ENCODE data around the gene SPCS1.

DNA sequence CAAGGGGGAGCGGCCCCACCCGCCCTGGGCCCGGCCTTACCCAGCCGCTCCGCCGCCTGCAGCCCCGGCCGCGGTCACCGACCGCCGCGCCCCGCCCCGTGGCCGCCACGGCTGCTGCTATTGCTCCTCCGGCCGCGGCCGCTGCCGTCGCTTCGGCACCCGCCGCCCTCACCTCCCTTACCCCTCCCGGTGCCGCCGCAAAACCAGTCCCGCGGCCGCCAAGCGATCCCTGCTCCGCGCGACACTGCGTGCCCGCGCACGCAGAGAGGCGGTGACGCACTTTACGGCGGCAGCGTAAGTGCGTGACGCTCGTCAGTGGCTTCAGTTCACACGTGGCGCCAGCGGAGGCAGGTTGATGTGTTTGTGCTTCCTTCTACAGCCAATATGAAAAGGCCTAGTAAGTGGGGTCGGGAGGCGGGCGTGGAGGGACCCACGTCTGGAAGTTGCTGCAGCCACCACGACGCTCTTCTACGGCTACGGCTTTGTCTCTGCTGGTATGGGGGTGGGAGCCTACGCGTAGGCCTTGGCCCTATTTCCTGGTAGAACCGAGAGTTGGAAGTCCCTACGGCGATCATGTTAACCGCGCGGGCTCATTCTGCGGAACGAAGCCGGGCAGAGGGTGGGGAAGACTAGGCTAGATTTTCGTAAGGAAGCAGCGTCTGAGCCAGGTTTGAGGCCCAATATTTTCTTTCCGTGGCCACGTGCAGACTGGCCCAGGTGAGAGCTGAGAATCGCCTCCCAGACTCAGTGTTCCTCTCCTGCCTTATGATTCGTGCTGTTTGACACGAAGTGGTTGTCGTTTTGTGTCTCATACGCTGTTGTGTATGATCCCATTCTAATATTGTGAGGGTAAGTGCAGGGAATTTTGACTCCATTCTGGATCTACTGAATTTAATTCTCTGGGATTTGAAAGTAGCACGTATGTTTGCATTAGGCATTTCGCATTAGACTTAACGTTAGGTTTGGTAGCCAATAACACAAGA is 19.9 kb upstream of the SPCS1 start, which contains the start of the genes GNL3 and PBRM1:
- TF ChIP-seq, protein P1, sequence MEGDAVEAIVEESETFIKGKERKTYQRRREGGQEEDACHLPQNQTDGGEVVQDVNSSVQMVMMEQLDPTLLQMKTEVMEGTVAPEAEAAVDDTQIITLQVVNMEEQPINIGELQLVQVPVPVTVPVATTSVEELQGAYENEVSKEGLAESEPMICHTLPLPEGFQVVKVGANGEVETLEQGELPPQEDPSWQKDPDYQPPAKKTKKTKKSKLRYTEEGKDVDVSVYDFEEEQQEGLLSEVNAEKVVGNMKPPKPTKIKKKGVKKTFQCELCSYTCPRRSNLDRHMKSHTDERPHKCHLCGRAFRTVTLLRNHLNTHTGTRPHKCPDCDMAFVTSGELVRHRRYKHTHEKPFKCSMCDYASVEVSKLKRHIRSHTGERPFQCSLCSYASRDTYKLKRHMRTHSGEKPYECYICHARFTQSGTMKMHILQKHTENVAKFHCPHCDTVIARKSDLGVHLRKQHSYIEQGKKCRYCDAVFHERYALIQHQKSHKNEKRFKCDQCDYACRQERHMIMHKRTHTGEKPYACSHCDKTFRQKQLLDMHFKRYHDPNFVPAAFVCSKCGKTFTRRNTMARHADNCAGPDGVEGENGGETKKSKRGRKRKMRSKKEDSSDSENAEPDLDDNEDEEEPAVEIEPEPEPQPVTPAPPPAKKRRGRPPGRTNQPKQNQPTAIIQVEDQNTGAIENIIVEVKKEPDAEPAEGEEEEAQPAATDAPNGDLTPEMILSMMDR (conservative IDR thresholded peaks at IDR 0.05): no peak
- no peak for TF ChIP-seq EZH2 (IDR thresholded peaks at IDR 0.05; ENCODE audit: low read depth)
